H1 (cell line): ENCODE data around the gene LRRC4C. TPM values are rescaled to one million over a fixed set of nuclear protein-coding genes. Genes with fewer than 3 reads are reported as not detected.

Experiments
- CTCF ChIA-PET: fragments of 300-600 bp; sonication (Branson Sonifier 250); formaldehyde crosslinking; loops from one replicate; lab custom pipeline; 2021; ENCODE audit not compliant: partially characterized antibody; lab: Charles Lee
- POLR2A ChIA-PET: fragments of 300-600 bp; sonication (Branson Sonifier 250); formaldehyde crosslinking; loops from one replicate; lab custom pipeline; 2021; ENCODE audit warnings: inconsistent platforms; ENCODE audit not compliant: partially characterized antibody; lab: Charles Lee
- DNase-seq, 2 experiments: peaks; one replicate each; pipeline versions ENCODE4 v3.0.0 to v3.0.0-alpha.2; 2010 to 2022; ENCODE audit warnings: low spot score in 2 of 2, low read depth in 1 of 2, mixed read lengths in 1 of 2
- FAIRE-seq: peaks from 2 replicates; lab custom pipeline; 2011; peaks lifted over from hg19 to GRCh38; lab: Jason Lieb, UNC
- H2AFZ ChIP-seq: 2 replicates; pipeline ENCODE4 v1.8.1; 2012; ENCODE audit warnings: low read length, inconsistent platforms
- H2AK5ac ChIP-seq: 2 replicates; pipeline ENCODE4 v1.6.1; 2013; ENCODE audit warnings: low read depth, low read length
- H2BK120ac ChIP-seq: replicated peaks from 2 replicates; pipeline ENCODE3; 2013; ENCODE audit warnings: low read depth, low read length, inconsistent platforms
- H2BK12ac ChIP-seq: 2 replicates; pipeline ENCODE4 v1.6.1; 2013; ENCODE audit warnings: low read depth, low read length
- H2BK15ac ChIP-seq: 2 replicates; pipeline ENCODE4 v1.6.1; 2013; ENCODE audit warnings: low read length
- H2BK20ac ChIP-seq: 2 replicates; pipeline ENCODE4 v1.6.1; 2013; ENCODE audit warnings: low read length
- H2BK5ac ChIP-seq: 2 replicates; pipeline ENCODE4 v1.6.1; 2013; ENCODE audit warnings: low read depth, low read length
- H3K14ac ChIP-seq: 2 replicates; pipeline ENCODE4 v1.6.1; 2013; ENCODE audit warnings: inconsistent platforms; ENCODE audit not compliant: insufficient read length
- H3K18ac ChIP-seq: 2 replicates; pipeline ENCODE4 v1.6.1; 2013; ENCODE audit warnings: low read length; ENCODE audit errors: extremely low read depth
- H3K23ac ChIP-seq: 2 replicates; pipeline ENCODE4 v1.6.1; 2013; ENCODE audit warnings: inconsistent platforms; ENCODE audit not compliant: insufficient read length
- H3K23me2 ChIP-seq: 2 replicates; pipeline ENCODE4 v1.6.1; 2013; ENCODE audit warnings: low read depth, low read length
- H3K27ac ChIP-seq: 2 replicates; pipeline ENCODE4 v1.6.1; 2011; ENCODE audit warnings: low read depth, low read length, inconsistent platforms
- H3K27me3 ChIP-seq, 4 experiments: replicated peaks in 1 of 4; 1 replicate in 1 of 4; 2 replicates in 3 of 4; pipeline versions ENCODE4 v1.6.1 to v1.8.1; 2011 to 2013; ENCODE audit warnings: low read length in 3 of 4, mild to moderate bottlenecking in 3 of 4, inconsistent platforms in 2 of 4, mixed read lengths in 2 of 4, moderate library complexity in 1 of 4; ENCODE audit not compliant: control insufficient read depth in 3 of 4, insufficient read depth in 3 of 4; ENCODE audit errors: extremely low read depth in 1 of 4
- H3K36me3 ChIP-seq, 4 experiments: 2 replicates each; pipeline versions ENCODE4 v1.6.1 to v1.8.1; 2011 to 2013; ENCODE audit warnings: mild to moderate bottlenecking in 4 of 4, low read length in 3 of 4, moderate library complexity in 2 of 4, control low read depth in 1 of 4, inconsistent platforms in 1 of 4; ENCODE audit not compliant: insufficient read depth in 4 of 4, control insufficient read depth in 2 of 4
- H3K4ac ChIP-seq: replicated peaks from 2 replicates; pipeline ENCODE3; 2013; ENCODE audit warnings: low read length, low read depth, mixed read lengths, inconsistent platforms; ENCODE audit not compliant: insufficient read length
- H3K4me1 ChIP-seq, 4 experiments: replicated peaks in 1 of 4; 1 replicate in 1 of 4; 2 replicates in 3 of 4; pipeline versions ENCODE4 v1.6.1 to v1.8.1; 2011 to 2013; ENCODE audit warnings: low read length in 3 of 4, inconsistent platforms in 2 of 4, mixed read lengths in 1 of 4; ENCODE audit not compliant: insufficient read depth in 4 of 4, control insufficient read depth in 3 of 4
- H3K4me2 ChIP-seq, 2 experiments: 2 replicates each; pipeline versions ENCODE4 v1.6.1 to v1.8.1; 2011 to 2013; ENCODE audit warnings: low read depth in 2 of 2, low read length in 2 of 2, control low read depth in 1 of 2, inconsistent platforms in 1 of 2, mild to moderate bottlenecking in 1 of 2; ENCODE audit not compliant: insufficient read depth in 1 of 2
- H3K4me3 ChIP-seq, 4 experiments: fragments of 200-600, 300-600 bp in 1 of 4; sonication (generic), shearing (Covaris generic), sonication (Bioruptor Twin) in 1 of 4; 2 replicates each; pipeline versions ENCODE4 v1.5.1 to v1.8.1; 2011 to 2016; ENCODE audit warnings: low read length in 4 of 4, low read depth in 3 of 4, control low read depth in 2 of 4, inconsistent platforms in 2 of 4, mild to moderate bottlenecking in 2 of 4, mixed read lengths in 1 of 4, moderate library complexity in 1 of 4; ENCODE audit not compliant: insufficient read depth in 2 of 4; ENCODE audit errors: extremely low read depth in 1 of 4
- H3K56ac ChIP-seq: replicated peaks from 2 replicates; pipeline ENCODE3; 2013; ENCODE audit warnings: low read depth, mild to moderate bottlenecking, mixed read lengths, low read length, inconsistent platforms; ENCODE audit not compliant: insufficient read length
- H3K79me1 ChIP-seq: 2 replicates; pipeline ENCODE4 v1.6.1; 2013; ENCODE audit warnings: low read depth, low read length, control low read depth
- H3K79me2 ChIP-seq, 2 experiments: 2 replicates each; pipeline versions ENCODE4 v1.6.1 to v1.8.1; 2012 to 2013; ENCODE audit warnings: low read length in 2 of 2, mild to moderate bottlenecking in 2 of 2, inconsistent platforms in 1 of 2; ENCODE audit not compliant: insufficient read depth in 2 of 2, control insufficient read depth in 1 of 2
- H3K9ac ChIP-seq, 4 experiments: replicated peaks in 1 of 4; 1 replicate in 1 of 4; 2 replicates in 3 of 4; pipeline versions ENCODE4 v1.6.1 to v1.8.1; 2011 to 2013; ENCODE audit warnings: low read depth in 3 of 4, low read length in 3 of 4, control low read depth in 2 of 4, mild to moderate bottlenecking in 2 of 4, moderate library complexity in 2 of 4, inconsistent platforms in 1 of 4; ENCODE audit errors: extremely low read depth in 1 of 4
- H3K9me3 ChIP-seq, 2 experiments: 2 replicates each; pipeline versions ENCODE4 v1.6.1 to v1.8.1; 2012 to 2013; ENCODE audit warnings: mild to moderate bottlenecking in 2 of 2, moderate library complexity in 2 of 2, control low read depth in 1 of 2, inconsistent platforms in 1 of 2, low read depth in 1 of 2, low read length in 1 of 2, mixed read lengths in 1 of 2; ENCODE audit not compliant: insufficient read depth in 2 of 2
- H4K20me1 ChIP-seq, 2 experiments: replicated peaks in 1 of 2; 2 replicates each; pipeline versions ENCODE3 to v1.8.1; 2011 to 2013; ENCODE audit warnings: inconsistent platforms in 2 of 2, low read length in 2 of 2, mild to moderate bottlenecking in 1 of 2; ENCODE audit not compliant: insufficient read depth in 2 of 2, control insufficient read depth in 1 of 2
- H4K5ac ChIP-seq: 2 replicates; pipeline ENCODE4 v1.6.1; 2013; ENCODE audit warnings: low read length, low read depth, mixed read lengths, inconsistent platforms; ENCODE audit not compliant: insufficient read length
- H4K8ac ChIP-seq: 2 replicates; pipeline ENCODE4 v1.8.0; 2013; ENCODE audit warnings: mild to moderate bottlenecking, moderate library complexity, low read length, inconsistent platforms; ENCODE audit not compliant: insufficient read depth; ENCODE audit errors: extremely low read depth
- H4K91ac ChIP-seq: replicated peaks from 2 replicates; pipeline ENCODE3; 2013; ENCODE audit warnings: low read length, mixed read lengths, inconsistent platforms; ENCODE audit not compliant: insufficient read length
- ASH2L ChIP-seq: fragments of 200-600, 300-600 bp; sonication (generic); IDR thresholded peaks from one replicate; pipeline ENCODE4 v1.7.1; 2017; ENCODE audit warnings: low read length
- BACH1 ChIP-seq: IDR thresholded peaks from 2 replicates; pipeline ENCODE4 v1.6.1; 2012; ENCODE audit warnings: low read length, improper control_type of control experiment
- CBX8 ChIP-seq: fragments of 300-800, 300-1000 bp; sonication (generic); IDR thresholded peaks from 2 replicates; pipeline ENCODE4 v1.7.1; 2016; ENCODE audit warnings: low read depth, low read length, borderline replicate concordance
- CHD2 ChIP-seq: IDR thresholded peaks from 2 replicates; pipeline ENCODE4 v1.6.1; 2012; ENCODE audit warnings: low read length, improper control_type of control experiment
- CREB1 ChIP-seq: IDR thresholded peaks from 2 replicates; pipeline ENCODE4 v1.6.1; 2012; ENCODE audit warnings: inconsistent platforms
- HDAC2 ChIP-seq, 2 experiments: fragments of 300-600 bp in 1 of 2; sonication (generic) in 1 of 2; IDR thresholded peaks; 2 replicates each; pipeline ENCODE4 v1.6.1; 2011 to 2012; ENCODE audit warnings: low read depth in 2 of 2, low read length in 2 of 2, mild to moderate bottlenecking in 2 of 2, moderate library complexity in 2 of 2, borderline replicate concordance in 1 of 2, inconsistent platforms in 1 of 2
- KDM4A ChIP-seq: IDR thresholded peaks from one replicate; pipeline ENCODE4 v1.7.1; 2012; ENCODE audit warnings: low read depth, mild to moderate bottlenecking, moderate library complexity, low read length, inconsistent platforms; ENCODE audit not compliant: severe bottlenecking
- KDM5A ChIP-seq: fragments of 200-600 bp; IDR thresholded peaks from 2 replicates; pipeline ENCODE4 v1.7.1; 2012; ENCODE audit warnings: mild to moderate bottlenecking, low read length, inconsistent platforms, mixed read lengths
- POLR2A ChIP-seq, 2 experiments: IDR thresholded peaks; 1 replicate in 1 of 2; 2 replicates in 1 of 2; pipeline ENCODE4 v1.6.1; 2011; ENCODE audit warnings: low read depth in 2 of 2, low read length in 2 of 2, mild to moderate bottlenecking in 2 of 2; ENCODE audit errors: control extremely low read depth in 1 of 2
- RBBP5 ChIP-seq: IDR thresholded peaks from 2 replicates; pipeline ENCODE4 v1.7.1; 2012; ENCODE audit warnings: low read depth, mild to moderate bottlenecking, inconsistent platforms, low read length, moderate library complexity, borderline replicate concordance
- SIRT6 ChIP-seq: IDR thresholded peaks from one replicate; pipeline ENCODE4 v1.7.1; 2012; ENCODE audit warnings: low read length, inconsistent platforms
- SP2 ChIP-seq: IDR thresholded peaks from 2 replicates; pipeline ENCODE4 v1.6.1; 2012; ENCODE audit warnings: mild to moderate bottlenecking, low read length, inconsistent platforms
- SP4 ChIP-seq: IDR thresholded peaks from 2 replicates; pipeline ENCODE4 v1.6.1; 2012; ENCODE audit warnings: low read length, inconsistent platforms
- SUZ12 ChIP-seq: fragments of 200-600 bp; sonication (generic); IDR thresholded peaks from 2 replicates; pipeline ENCODE4 v1.6.1; 2012; ENCODE audit warnings: mild to moderate bottlenecking, inconsistent platforms, low read length, moderate library complexity, mixed read lengths
- YY1 ChIP-seq: IDR thresholded peaks from 2 replicates; pipeline ENCODE4 v1.6.1; 2011; ENCODE audit warnings: low read depth, mild to moderate bottlenecking, low read length
- WGBS, 2 experiments: shearing (Covaris generic) in 1 of 2; methylation state at CpG; one replicate each; pipeline versions ENCODE4 v1.1.6 to v1.1.7; 2013 to 2015; ENCODE audit warnings: low lambda C conversion rate in 2 of 2, mixed read lengths in 2 of 2, inconsistent platforms in 1 of 2, low coverage in 1 of 2, missing lambda C conversion rate in 1 of 2; ENCODE audit not compliant: insufficient replicate concordance in 2 of 2, insufficient coverage in 1 of 2, insufficient read length in 1 of 2; ENCODE audit errors: extremely low coverage in 1 of 2, missing lambda C conversion rate in 1 of 2; 5-methylcytosine and 5-hydroxymethylcytosine counted together
- polyA plus RNA-seq, 7 experiments: library from polyadenylated mRNA; depleted of rRNA in 3 of 7; stranded (reverse) in 5 of 7; unstranded in 2 of 7; fragments of >200 nt in 5 of 7; fragments of 200-250 nt in 2 of 7; gene quantifications; 1 replicate in 5 of 7; 2 replicates in 1 of 7; 4 replicates in 1 of 7; pipeline versions ENCODE4 v1.2.1 to v1.2.3, GENCODE V29; 2011 to 2013; ENCODE audit warnings: missing spikeins in 2 of 7, mixed read lengths in 2 of 7
- total RNA-seq: library from RNA; stranded (reverse); fragmentation: NEBNext Ultra II Directional; extraction: Animal tissue kit (Norgen Biotek cat#: 25700); gene quantifications from 2 replicates; pipeline ENCODE4 v1.2.1, GENCODE V29; 2021

The LRRC4C gene
- total and polyA plus RNA-seq, 2 of the 8 experiments (the other 6 are each of a cell fraction or from before 2014, with no cell fraction given): 0.23 to 2.2 TPM

DNA sequence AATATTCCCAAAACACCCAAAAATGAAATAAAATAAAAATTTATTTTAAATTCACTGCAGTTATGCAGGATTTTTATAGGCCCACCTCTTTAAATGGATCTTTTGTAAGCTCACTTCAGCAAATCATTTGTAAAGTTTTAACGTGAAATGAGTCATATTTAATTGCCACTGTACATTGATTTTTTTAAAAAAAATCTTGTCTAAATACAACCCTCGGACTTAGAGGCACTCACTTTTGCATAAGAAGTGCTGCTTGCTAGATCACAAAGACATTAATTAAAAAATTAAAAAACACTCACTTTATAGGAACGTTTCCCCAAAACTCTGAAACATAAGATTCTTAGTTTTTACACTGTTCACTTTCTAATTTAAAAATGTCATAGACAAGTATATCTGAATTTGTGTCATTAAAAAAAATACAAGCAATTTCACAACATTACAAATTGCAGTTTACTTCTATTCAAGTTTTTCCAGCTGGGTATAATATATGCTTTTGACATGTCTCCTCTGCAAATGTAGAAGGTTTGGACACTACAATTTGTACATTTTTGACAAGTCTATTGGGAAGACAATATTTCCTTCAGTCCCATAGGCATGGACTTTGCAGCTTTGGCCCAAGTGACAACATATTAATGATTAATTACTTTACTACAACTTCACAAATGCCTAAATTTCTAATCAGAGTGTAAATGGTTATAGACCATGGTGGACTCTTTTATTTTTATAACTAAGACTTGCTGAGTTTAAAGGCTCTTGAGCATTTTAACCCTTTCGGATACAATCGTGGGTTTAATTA lies 1088.4 kb downstream of the LRRC4C start:
- Histone ChIP-seq H4K8ac (no peak overlapping the region), H3K23me2 (no peaks in the 10 kb centered on the region), H3K9ac (no peak overlapping the region), H3K14ac (no peak overlapping the region), H3K79me1 (no peaks in the 10 kb centered on the region), H3K27ac (no peak overlapping the region), H4K20me1 (no peaks in the 10 kb centered on the region), H3K56ac (no peak overlapping the region), H4K91ac (no peak overlapping the region), H2BK120ac (no peak overlapping the region), H2BK15ac (no peak overlapping the region), H3K79me2 (no peaks in the 10 kb centered on the region), H3K4me3 (no peak overlapping the region), H2AK5ac (no peak overlapping the region), H3K36me3 (no peaks in the 10 kb centered on the region), H3K9me3 (no peaks in the 10 kb centered on the region), H3K4me1 (no peaks in the 10 kb centered on the region), H3K18ac (no peak overlapping the region), H3K4me2 (no peak overlapping the region), H3K23ac (no peak overlapping the region), H2BK12ac (no peak overlapping the region), H3K27me3 (no peaks in the 10 kb centered on the region), H2BK20ac (no peak overlapping the region), H2BK5ac (no peak overlapping the region), H4K5ac (no peak overlapping the region), H3K4ac (no peak overlapping the region), H2AFZ (no peak overlapping the region)
- DNase-seq (no peak), FAIRE-seq (no peak)
- 88% methylated on average over 5 of the region's 5 CpGs; no CpG with 5 or more reads in 1 of the 2 experiments for WGBS, 2 experiments
- ChIA-PET POLR2A (no interaction called here), CTCF (no interaction called here)
- no peak for TF ChIP-seq KDM4A
- TF ChIP-seq CREB1: no peak
- no peak for TF ChIP-seq SP2
- TF ChIP-seq ASH2L: no peak
- no peak for TF ChIP-seq SIRT6
- no peak for TF ChIP-seq SUZ12
- no peak for TF ChIP-seq BACH1
- TF ChIP-seq CHD2: no peak
- no peak for TF ChIP-seq CBX8
- TF ChIP-seq HDAC2 (IDR thresholded peaks at IDR 0.05; ENCODE audit: borderline replicate concordance in 1 of 2, low read depth in 2 of 2, low read length in 2 of 2): no peak
- no peak for TF ChIP-seq RBBP5
- no peak for TF ChIP-seq SP4
- TF ChIP-seq KDM5A: no peak
- TF ChIP-seq YY1: no peak
- TF ChIP-seq POLR2A (IDR thresholded peaks at IDR 0.05; ENCODE audit: control extremely low read depth in 1 of 2, low read depth in 2 of 2, low read length in 2 of 2): no peak
